Sigmoid colon (tissue), 7 donors: ENCODE data around the gene MTMR4. TPM values are rescaled to one million over a fixed set of nuclear protein-coding genes. Genes with fewer than 3 reads are reported as not detected.
"Not testable (repeated sequence)": the region's sequence is repeated elsewhere in the genome, so short reads cannot be mapped to it uniquely, and the experiment has no call there.

Experiments
- DNase-seq: peaks from one replicate; pipeline ENCODE4 v3.0.0-alpha.2; 2019
- H3K27ac ChIP-seq, 4 donors: fragments of 200-600 bp; sonication (generic); one replicate each; pipeline ENCODE4 v1.5.1; 2016 to 2019; ENCODE audit warnings: mild to moderate bottlenecking in 1 of 4
- H3K27me3 ChIP-seq, 3 donors: fragments of 200-600 bp; sonication (generic); one replicate each; pipeline ENCODE4 v1.5.1; 2019; ENCODE audit warnings: mild to moderate bottlenecking in 1 of 3
- H3K36me3 ChIP-seq, 4 donors: fragments of 200-600 bp; sonication (generic); one replicate each; pipeline ENCODE4 v1.5.1; 2016 to 2019
- H3K4me1 ChIP-seq, 4 donors: fragments of 200-600 bp; sonication (generic); one replicate each; pipeline ENCODE4 v1.5.1; 2017 to 2019
- H3K4me3 ChIP-seq, 4 donors: fragments of 200-600 bp; sonication (generic); one replicate each; pipeline ENCODE4 v1.5.1; 2017 to 2019; ENCODE audit warnings: mild to moderate bottlenecking in 2 of 4, moderate library complexity in 1 of 4
- H3K9me3 ChIP-seq, 4 donors: fragments of 200-600 bp in 3 of 4; sonication (generic) in 3 of 4; one replicate each; pipeline versions ENCODE4 v1.5.1 to v1.6.1; 2013 to 2019
- CTCF ChIP-seq, 4 experiments: fragments of 450-650 bp in 3 of 4; fragments of 200-600 bp in 1 of 4; IDR thresholded peaks; one replicate each; pipeline ENCODE4 v1.5.1; 2016 to 2019; ENCODE audit warnings: antibody characterized with exemption in 4 of 4, mild to moderate bottlenecking in 3 of 4, moderate library complexity in 2 of 4
- EP300 ChIP-seq, 4 donors: sonication (generic); formaldehyde crosslinking; IDR thresholded peaks; one replicate each; pipeline ENCODE4 v1.6.1; 2017; ENCODE audit warnings: antibody characterized with exemption in 4 of 4
- POLR2A ChIP-seq, 2 donors: fragments of 450-650 bp; IDR thresholded peaks; one replicate each; pipeline ENCODE4 v1.6.1; 2016; ENCODE audit warnings: antibody characterized with exemption in 2 of 2, mild to moderate bottlenecking in 2 of 2, moderate library complexity in 2 of 2
- POLR2AphosphoS5 ChIP-seq, 4 donors: sonication (generic); formaldehyde crosslinking; IDR thresholded peaks; one replicate each; pipeline ENCODE4 v1.6.1; 2017; ENCODE audit warnings: antibody characterized with exemption in 4 of 4
- WGBS, 2 donors: extraction: QIAGEN DNeasy Blood & Tissue Kit; methylation state at CpG; one replicate each; pipeline ENCODE4 v1.1.7; 2013; 5-methylcytosine and 5-hydroxymethylcytosine counted together
- intact Hi-C: fragments of 100-400 bp; cut with DNase I; formaldehyde crosslinking; loops from one replicate; pipeline ENCODE4 v1.15.1; 2023
- polyA plus RNA-seq, 3 donors: library from polyadenylated mRNA; stranded (reverse); fragments of 200-250 nt; gene quantifications; one replicate each; pipeline ENCODE4 v1.2.3, GENCODE V29; 2013
- total RNA-seq, 4 donors: library from RNA; depleted of rRNA; stranded (reverse); fragments of >200 nt; gene quantifications; one replicate each; pipeline ENCODE4 v1.1.0, GENCODE V29; 2016
- donor health status: healthy with polysubstance abuse.
- donor health status: Bipolar disorder and iron deficiency.
- donor health status: healthy.

The MTMR4 gene
- total RNA-seq: 10 to 100 TPM; 18.6 to 28.5 (median 25.3) TPM
- 10 to 100 TPM in 1 of 3 donors, 1 to 10 TPM in 2; 6.0 to 22.6 (median 9.2) TPM for polyA plus RNA-seq

DNA sequence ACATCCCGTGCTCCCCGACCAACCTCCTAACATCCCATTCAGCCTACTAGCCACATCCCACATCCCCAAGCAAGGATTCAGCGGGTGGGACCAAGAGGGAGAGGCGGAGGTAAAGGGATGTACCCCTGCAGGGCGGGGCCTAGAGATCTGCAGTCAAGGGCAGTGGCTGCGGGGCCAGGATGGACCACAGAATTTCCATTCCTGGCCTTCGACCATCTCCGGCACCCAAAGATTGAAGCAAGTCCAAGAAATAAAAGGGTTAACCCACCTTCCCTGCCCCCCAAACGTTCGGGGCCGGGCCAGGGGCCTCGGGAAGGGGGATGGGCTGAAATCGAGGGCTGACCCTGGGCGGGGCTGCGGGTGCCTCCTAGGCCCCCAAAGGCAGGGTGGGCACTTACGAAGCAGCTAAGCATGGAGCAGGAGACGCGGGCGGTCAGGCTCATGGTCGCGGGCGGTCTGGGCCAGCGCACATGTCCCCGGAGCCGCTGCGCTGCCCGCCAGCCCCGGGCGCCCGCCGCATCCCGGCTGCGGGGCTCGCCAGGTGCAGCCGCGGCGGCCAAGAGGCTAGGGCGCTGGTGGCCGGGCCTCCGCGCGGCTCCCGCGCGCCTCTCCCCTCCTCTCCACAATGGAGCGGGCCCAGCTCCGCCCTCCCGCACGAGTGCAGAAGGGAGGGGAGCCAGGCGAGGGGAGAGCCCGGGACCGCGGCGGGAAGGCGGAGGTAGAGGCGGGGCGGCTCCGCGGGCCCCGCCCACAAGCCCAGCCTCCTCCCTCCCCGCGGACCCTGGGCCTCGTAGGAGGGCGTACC is at the start of gene MTMR4:
TSS of gene MTMR4 (minus strand) at position 674 of the 805 bp plus-strand sequence. CDS start at position 443, 231 bp downstream.
- Histone ChIP-seq H3K36me3 (peaks cover under 1 to 37% (median 24%) of the 10 kb centered on the region in 4 donors), H3K27me3 (no peaks in the 10 kb centered on the region), H3K27ac (peak within 1 kb of the TSS; percentile 80 to 85 (median 81)), H3K9me3 (no peaks in the 10 kb centered on the region), H3K4me1 (peaks cover 0 to 38% (median 32%) of the 10 kb centered on the region in 4 donors), H3K4me3 (peak within 1 kb of the TSS; percentile 49 to 74 (median 66))
- intact Hi-C loops: loop anchor here (5.0 to 10.0 kb wide), 4 partner anchors 159 to 1881 kb away; partner anchors contain the start of genes SMG8, SUPT4H1 and USP32
- DNase-seq: peak; percentile 92
- WGBS, 2 donors: 0 to 1% methylated on average over 64 of the region's 64 CpGs
- no peak for TF ChIP-seq EP300 (IDR thresholded peaks at IDR 0.05)
- peak in 1 of 4 donors; percentile 61 for TF ChIP-seq POLR2AphosphoS5 (IDR thresholded peaks at IDR 0.05)
- no peak for TF ChIP-seq POLR2A (IDR thresholded peaks at IDR 0.05)
- no peak for TF ChIP-seq CTCF (IDR thresholded peaks at IDR 0.05)

DNA sequence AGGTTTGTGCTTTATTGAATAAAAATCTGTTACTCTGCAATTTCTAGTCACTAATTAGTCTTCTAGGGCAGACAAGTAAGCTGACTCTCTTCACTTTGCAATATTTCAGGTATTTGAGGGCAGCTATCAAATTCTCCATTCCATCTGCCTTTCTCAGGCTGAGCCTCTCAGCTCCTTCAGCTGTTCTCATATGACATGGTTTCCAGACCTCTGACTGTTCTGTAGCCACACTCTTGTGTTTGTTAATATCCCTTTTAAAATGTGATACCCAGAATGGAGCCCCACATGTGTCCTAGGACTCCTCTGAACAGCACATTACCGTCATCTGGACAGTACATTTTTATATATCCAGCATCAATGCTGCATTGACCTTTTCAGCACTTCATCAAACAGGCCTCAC is 46.1 kb upstream of the MTMR4 start:
- intact Hi-C loops: no loop called here
- Histone ChIP-seq H3K27ac (no peak overlapping the region), H3K9me3 (no peaks in the 10 kb centered on the region), H3K27me3 (no peaks in the 10 kb centered on the region), H3K4me1 (no peaks in the 10 kb centered on the region), H3K4me3 (no peak overlapping the region), H3K36me3 (no peaks in the 10 kb centered on the region)
- no peak for DNase-seq
- 89 to 94% methylated on average over 1 of the region's 1 CpG for WGBS, 2 donors
- no peak for TF ChIP-seq POLR2A (IDR thresholded peaks at IDR 0.05)
- TF ChIP-seq POLR2AphosphoS5 (IDR thresholded peaks at IDR 0.05): no peak
- TF ChIP-seq CTCF (IDR thresholded peaks at IDR 0.05): no peak
- no peak for TF ChIP-seq EP300 (IDR thresholded peaks at IDR 0.05)

GRCh38 chr17:58557981-58558380 is 43.5 kb upstream of the MTMR4 start:
- WGBS, 2 donors: 84 to 85% methylated on average over 3 of the region's 3 CpGs
- H3K9me3 ChIP-seq: no peaks in the 10 kb centered on the region
- no peaks in the 10 kb centered on the region for H3K4me1 ChIP-seq
- no peaks in the 10 kb centered on the region for H3K36me3 ChIP-seq
- TF ChIP-seq POLR2A (IDR thresholded peaks at IDR 0.05) (no peak), POLR2AphosphoS5 (IDR thresholded peaks at IDR 0.05) (no peak), EP300 (IDR thresholded peaks at IDR 0.05) (no peak), CTCF (IDR thresholded peaks at IDR 0.05) (no peak)
- intact Hi-C loops: no loop called here
- no peak for DNase-seq
- no peak overlapping the region for H3K4me3 ChIP-seq
- H3K27me3 ChIP-seq: no peaks in the 10 kb centered on the region
- no peak overlapping the region for H3K27ac ChIP-seq

GRCh38 chr17:58556833-58557250 is 42.4 kb upstream of the MTMR4 start:
- TF ChIP-seq POLR2AphosphoS5 (IDR thresholded peaks at IDR 0.05) (no peak), EP300 (IDR thresholded peaks at IDR 0.05) (no peak), POLR2A (IDR thresholded peaks at IDR 0.05) (no peak), CTCF (IDR thresholded peaks at IDR 0.05) (no peak)
- Histone ChIP-seq H3K9me3 (no peaks in the 10 kb centered on the region), H3K27me3 (no peaks in the 10 kb centered on the region), H3K4me1 (no peaks in the 10 kb centered on the region), H3K36me3 (no peaks in the 10 kb centered on the region), H3K27ac (no peak overlapping the region), H3K4me3 (no peak overlapping the region)
- 43 to 75% methylated on average over 5 of the region's 5 CpGs for WGBS, 2 donors
- no peak for DNase-seq
- intact Hi-C loops: no loop called here

GRCh38 chr17:58555109-58555508 is 40.7 kb upstream of the MTMR4 start:
- intact Hi-C loops, H3K36me3 ChIP-seq, H3K4me1 ChIP-seq, DNase-seq, H3K9me3 ChIP-seq, H3K27me3 ChIP-seq, H3K4me3 ChIP-seq, H3K27ac ChIP-seq: not testable (repeated sequence)
- 87 to 90% methylated on average over 3 of the region's 3 CpGs for WGBS, 2 donors
